ENCODE measurements around the gene HSPB7. TPM values are rescaled to one million over a fixed set of nuclear protein-coding genes. Genes with fewer than 3 reads are reported as not detected.

The HSPB7 gene
- total RNA-seq, 1 donor, result 1.7 TPM

- peak; percentile 44 for DNase-seq (ENCODE audit: low read depth)
- no peak for TF ChIP-seq CTCF (IDR thresholded peaks at IDR 0.05; ENCODE audit: insufficient read depth, low read depth, low read length)
- H3K4me3 ChIP-seq (ENCODE audit: low read depth, low read length), result no peak overlapping the region
Measured at GRCh38 chr1:16014509-16015482, 3.0 kb downstream of the HSPB7 start.

DNA sequence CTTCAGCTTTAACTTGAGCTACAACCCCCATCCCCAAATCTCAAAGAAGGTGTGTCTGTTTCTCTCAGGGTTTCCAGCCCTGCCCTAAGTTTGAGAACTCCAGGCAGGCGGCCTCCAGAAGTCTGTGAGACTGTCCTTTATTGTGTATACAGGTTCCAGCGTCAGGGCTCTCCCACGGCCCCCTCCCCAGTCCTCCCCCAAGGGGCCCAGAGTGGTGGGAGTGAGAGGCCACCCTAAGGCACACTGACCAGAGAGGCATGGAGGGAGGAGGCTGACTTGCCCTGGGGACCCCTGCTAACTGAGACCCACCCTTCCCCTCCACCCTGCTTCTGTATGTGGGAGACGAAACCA, 4.0 kb downstream of the HSPB7 start:
- no peak for DNase-seq (ENCODE audit: low read depth)
- no peak overlapping the region for H3K4me3 ChIP-seq (ENCODE audit: low read depth, low read length)
- no peak for TF ChIP-seq CTCF (IDR thresholded peaks at IDR 0.05; ENCODE audit: insufficient read depth, low read depth, low read length)

GRCh38 chr1:16013220-16013907, 4.5 kb downstream of the HSPB7 start:
- DNase-seq (ENCODE audit: low read depth), result peak; percentile 67
- peak overlapping the region; percentile 42 for H3K4me3 ChIP-seq (ENCODE audit: low read depth, low read length)

GRCh38 chr1:16012590-16013219, 5.1 kb downstream of the HSPB7 start:
- peak overlapping the region; percentile 42 for H3K4me3 ChIP-seq (ENCODE audit: low read depth, low read length)
- DNase-seq (ENCODE audit: low read depth), result peak; percentile 66
- TF ChIP-seq CTCF (IDR thresholded peaks at IDR 0.05; ENCODE audit: insufficient read depth, low read depth, low read length), result no peak

More at GRCh38 chr1:16013220-16013907, 4.5 kb downstream of the HSPB7 start:
- no peak for TF ChIP-seq CTCF (IDR thresholded peaks at IDR 0.05; ENCODE audit: insufficient read depth, low read depth, low read length)

- no peak for TF ChIP-seq CTCF (IDR thresholded peaks at IDR 0.05; ENCODE audit: insufficient read depth, low read depth, low read length)
- DNase-seq (ENCODE audit: low read depth), result no peak
- H3K4me3 ChIP-seq (ENCODE audit: low read depth, low read length), result no peak overlapping the region
Measured at GRCh38 chr1:16011936-16012589, 5.8 kb downstream of the HSPB7 start.

GRCh38 chr1:16010837-16011236, 7.0 kb downstream of the HSPB7 start:
- DNase-seq (ENCODE audit: low read depth), result no peak
- H3K4me3 ChIP-seq (ENCODE audit: low read depth, low read length), result no peak overlapping the region
- no peak for TF ChIP-seq CTCF (IDR thresholded peaks at IDR 0.05; ENCODE audit: insufficient read depth, low read depth, low read length)

Measured in fibroblast of villous mesenchyme (primary cell).